GM19438 (cell line): ENCODE measurements around the gene CADPS.

Source experiments
- ATAC-seq: cut with Tn5 transposase; IDR thresholded peaks from one replicate; pipeline ENCODE4 v1.9.1; 2021; ENCODE audit warnings: low read depth; ENCODE audit not compliant: unreplicated experiment

CADPS gene

GRCh38 chr3:62655056-62655690 is 220.0 kb downstream of the CADPS start:
- ATAC-seq = no peak

GRCh38 chr3:62653796-62654195 is 221.4 kb downstream of the CADPS start:
- ATAC-seq = no peak

GRCh38 chr3:62647711-62648110 is 227.5 kb downstream of the CADPS start:
- no peak for ATAC-seq

- ATAC-seq = no peak
Observed at GRCh38 chr3:62644493-62644892, 230.7 kb downstream of the CADPS start.

- ATAC-seq = no peak
Observed at GRCh38 chr3:62638316-62638715, 236.9 kb downstream of the CADPS start.

- ATAC-seq = no peak
Observed at GRCh38 chr3:62636235-62636826, 238.9 kb downstream of the CADPS start.

- ATAC-seq = no peak
Observed at GRCh38 chr3:62632510-62633294, 242.5 kb downstream of the CADPS start.

GRCh38 chr3:62631488-62631887 is 243.7 kb downstream of the CADPS start:
- no peak for ATAC-seq

GRCh38 chr3:62630664-62631063 is 244.6 kb downstream of the CADPS start:
- ATAC-seq = no peak

GRCh38 chr3:62625268-62625667 is 249.9 kb downstream of the CADPS start:
- no peak for ATAC-seq

- no peak for ATAC-seq
Observed at GRCh38 chr3:62624185-62624584, 251.0 kb downstream of the CADPS start.

GRCh38 chr3:62622553-62623174 is 252.6 kb downstream of the CADPS start:
- ATAC-seq = no peak

GRCh38 chr3:62621925-62622324 is 253.3 kb downstream of the CADPS start:
- no peak for ATAC-seq

GRCh38 chr3:62621176-62621575 is 254.0 kb downstream of the CADPS start:
- ATAC-seq = no peak

- ATAC-seq = no peak
Observed at GRCh38 chr3:62615258-62615849, 259.9 kb downstream of the CADPS start.

GRCh38 chr3:62614527-62614926 is 260.7 kb downstream of the CADPS start:
- ATAC-seq = no peak

- no peak for ATAC-seq
Observed at GRCh38 chr3:62611541-62612240, 263.5 kb downstream of the CADPS start.

- no peak for ATAC-seq
Observed at GRCh38 chr3:62607287-62608029, 267.8 kb downstream of the CADPS start.

GRCh38 chr3:62605413-62606068 is 269.7 kb downstream of the CADPS start:
- ATAC-seq = no peak
